WTC11 (cell line): ENCODE results near the gene DLG5. TPM values are rescaled to one million over a fixed set of nuclear protein-coding genes. Genes with fewer than 3 reads are reported as not detected.
A peak's percentile ranks its signal among the peaks of the same experiment; 100 is the strongest.

Experiments used
- ATAC-seq: fragments of 200-7000 bp; cut with Tn5 transposase; 2 replicates; pipeline ENCODE4 v1.10.0; 2021; ENCODE audit warnings: mild to moderate bottlenecking, moderate library complexity
- CTCF ChIA-PET: fragments of 300-600 bp; sonication (Branson Sonifier 250); formaldehyde crosslinking; loops from one replicate; lab custom pipeline; 2021; ENCODE audit warnings: antibody characterized with exemption; lab: Charles Lee
- POLR2A ChIA-PET: fragments of 350-600 bp; sonication (Branson Sonifier 250); formaldehyde crosslinking; loops from one replicate; lab custom pipeline; 2021; ENCODE audit warnings: antibody characterized with exemption; lab: Charles Lee
- DNase-seq: peaks from one replicate; pipeline ENCODE4 v3.0.0; 2021; ENCODE audit warnings: low spot score
- H3K27ac Mint-ChIP-seq: 2 replicates; pipeline ENCODE4 v1.8.0; 2021; ENCODE audit warnings: mixed read lengths
- H3K27me3 Mint-ChIP-seq: 2 replicates; pipeline ENCODE4 v1.8.0; 2021; ENCODE audit warnings: low read depth, mild to moderate bottlenecking, moderate library complexity, mixed read lengths
- H3K36me3 Mint-ChIP-seq: 2 replicates; pipeline ENCODE4 v1.8.0; 2021; ENCODE audit warnings: mixed read lengths
- H3K4me1 Mint-ChIP-seq: 2 replicates; pipeline ENCODE4 v1.8.0; 2022; ENCODE audit warnings: mixed read lengths
- H3K4me3 Mint-ChIP-seq: 2 replicates; pipeline ENCODE4 v1.8.0; 2021; ENCODE audit warnings: mild to moderate bottlenecking, moderate library complexity, mixed read lengths
- H3K9me3 Mint-ChIP-seq: 2 replicates; pipeline ENCODE4 v1.8.0; 2021; ENCODE audit warnings: mixed read lengths
- ATF1 ChIP-seq: sonication (generic); formaldehyde crosslinking; IDR thresholded peaks from 2 replicates; pipeline ENCODE4 v1.8.1; 2023; ENCODE audit warnings: mild to moderate bottlenecking, moderate library complexity, missing genetic modification reagents
- E2F4 ChIP-seq: sonication (generic); formaldehyde crosslinking; IDR thresholded peaks from 2 replicates; pipeline ENCODE4 v1.8.1; 2022; ENCODE audit warnings: low read depth, mild to moderate bottlenecking, moderate library complexity, missing genetic modification reagents, borderline replicate concordance
- FOXP1 ChIP-seq: sonication (generic); formaldehyde crosslinking; IDR thresholded peaks from 2 replicates; pipeline ENCODE4 v1.8.0; 2022; ENCODE audit warnings: missing genetic modification reagents, mild to moderate bottlenecking, moderate library complexity, borderline replicate concordance
- KAT7 ChIP-seq: sonication (generic); formaldehyde crosslinking; IDR thresholded peaks from 2 replicates; pipeline ENCODE4 v1.8.1; 2023; ENCODE audit warnings: missing genetic modification reagents, mild to moderate bottlenecking, borderline replicate concordance
- NFE2L1 ChIP-seq: sonication (generic); formaldehyde crosslinking; IDR thresholded peaks from 2 replicates; pipeline ENCODE4 v1.8.1; 2023; ENCODE audit warnings: missing genetic modification reagents
- SOX15 ChIP-seq: fragments of 250-450 bp; sonication (Bioruptor Pico); IDR thresholded peaks from 2 replicates; pipeline ENCODE4 v1.9.0; 2021; ENCODE audit warnings: mild to moderate bottlenecking
- SP1 ChIP-seq: sonication (generic); formaldehyde crosslinking; conservative IDR thresholded peaks from 2 replicates; pipeline ENCODE4 v1.8.1; 2022; ENCODE audit warnings: missing genetic modification reagents
- TCF7 ChIP-seq: sonication (generic); formaldehyde crosslinking; IDR thresholded peaks from 2 replicates; pipeline ENCODE4 v1.8.0; 2022; ENCODE audit warnings: mild to moderate bottlenecking, low read depth, missing genetic modification reagents, moderate library complexity
- ZNF232 ChIP-seq: sonication (generic); formaldehyde crosslinking; IDR thresholded peaks from 2 replicates; pipeline ENCODE4 v1.8.0; 2022; ENCODE audit warnings: mild to moderate bottlenecking, missing genetic modification reagents
- ZNF263 ChIP-seq: sonication (generic); formaldehyde crosslinking; IDR thresholded peaks from 2 replicates; pipeline ENCODE4 v1.8.1; 2022; ENCODE audit warnings: low read depth, mild to moderate bottlenecking, moderate library complexity, missing genetic modification reagents
- ZNF416 ChIP-seq: fragments of 250-450 bp; sonication (Bioruptor Pico); IDR thresholded peaks from 2 replicates; pipeline ENCODE4 v1.9.0; 2021; ENCODE audit warnings: mild to moderate bottlenecking, inconsistent platforms
- ZNF423 ChIP-seq: fragments of 250-450 bp; sonication (Bioruptor Pico); IDR thresholded peaks from 2 replicates; pipeline ENCODE4 v2.1.2; 2022; ENCODE audit warnings: mild to moderate bottlenecking, moderate library complexity
- ZNF671 ChIP-seq: fragments of 250-450 bp; sonication (Bioruptor Pico); IDR thresholded peaks from 2 replicates; pipeline ENCODE4 v1.8.0; 2021; ENCODE audit warnings: mild to moderate bottlenecking
- total RNA-seq: library from RNA; stranded (reverse); gene quantifications from 3 replicates; pipeline ENCODE4 v1.2.3, GENCODE V29; 2021
- TF ChIP-seq, protein P1 (sequence below): fragments of 200-600 bp; IDR thresholded peaks from 2 replicates; pipeline ENCODE4 v1.8.0; 2022; ENCODE audit warnings: antibody characterized with exemption
- TF ChIP-seq, protein P2 (sequence below): sonication (generic); formaldehyde crosslinking; IDR thresholded peaks from 2 replicates; pipeline ENCODE4 v1.8.0; 2022; ENCODE audit warnings: missing genetic modification reagents
- TF ChIP-seq, protein P3 (sequence below): fragments of 250-450 bp; sonication (Bioruptor Pico); IDR thresholded peaks from 2 replicates; pipeline ENCODE4 v2.1.2; 2022; ENCODE audit warnings: mild to moderate bottlenecking, moderate library complexity
- TF ChIP-seq, protein P4 (sequence below): sonication (generic); formaldehyde crosslinking; conservative IDR thresholded peaks from 2 replicates; pipeline ENCODE4 v1.8.1; 2023; ENCODE audit warnings: mild to moderate bottlenecking, low read depth, missing genetic modification reagents, moderate library complexity
- TF ChIP-seq, protein P5 (sequence below): fragments of 250-450 bp; sonication (Bioruptor Pico); IDR thresholded peaks from 2 replicates; pipeline ENCODE4 v1.9.0; 2021; ENCODE audit warnings: mild to moderate bottlenecking, borderline replicate concordance

Gene DLG5
- total RNA-seq, 1 experiment from 2014 or later: 65.5 TPM

DNA sequence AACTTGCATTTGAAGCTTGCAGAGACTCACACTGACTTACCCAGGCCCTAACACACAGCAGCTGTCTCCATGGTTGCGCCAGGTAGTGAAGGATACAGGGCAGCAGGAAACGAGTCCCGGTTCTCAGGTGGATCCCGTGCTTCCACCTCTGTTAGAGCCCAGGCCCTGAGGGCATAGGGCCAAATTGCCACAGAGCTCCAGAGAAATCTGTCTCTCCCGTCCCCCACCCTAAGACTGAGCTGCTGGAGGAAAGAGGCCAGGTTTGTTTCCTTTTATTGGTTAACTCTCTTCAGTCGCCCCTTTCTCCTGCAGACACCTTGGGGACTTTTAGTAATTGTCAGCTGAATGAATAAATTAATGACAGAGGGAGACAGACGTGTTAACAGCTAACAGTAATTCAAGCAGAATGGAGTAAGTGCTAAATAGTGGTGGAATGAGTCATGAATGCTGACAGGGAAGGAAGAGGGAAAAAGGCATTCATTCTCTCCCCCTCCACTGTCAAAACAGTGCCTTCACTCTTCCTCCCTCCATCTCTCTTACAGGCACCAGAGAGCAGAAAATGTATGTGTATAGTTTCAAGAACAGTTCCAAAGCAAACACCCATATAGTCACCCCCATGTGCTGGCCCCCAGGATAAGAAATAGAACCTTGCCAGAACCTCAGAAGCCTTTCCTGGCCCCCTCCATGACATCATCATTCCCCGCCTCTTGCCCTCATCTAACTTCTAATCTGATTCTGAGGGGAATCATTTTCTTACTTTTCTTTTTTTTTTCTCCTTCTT lies 16.8 kb upstream of the DLG5 start:
- Mint-ChIP-seq H3K4me1 (peaks cover 32% of the 10 kb centered on the region), H3K36me3 (no peaks in the 10 kb centered on the region), H3K4me3 (no peak overlapping the region), H3K27me3 (peaks cover 3% of the 10 kb centered on the region), H3K9me3 (no peaks in the 10 kb centered on the region), H3K27ac (peak overlapping the region; percentile 57)
- POLR2A ChIA-PET: no interaction called here
- ATAC-seq (peak; percentile 88), DNase-seq (no peak)
- TF ChIP-seq ZNF423 (no peak), FOXP1 (CRISPR knock-in tag) (no peak)
- TF ChIP-seq, protein P1, sequence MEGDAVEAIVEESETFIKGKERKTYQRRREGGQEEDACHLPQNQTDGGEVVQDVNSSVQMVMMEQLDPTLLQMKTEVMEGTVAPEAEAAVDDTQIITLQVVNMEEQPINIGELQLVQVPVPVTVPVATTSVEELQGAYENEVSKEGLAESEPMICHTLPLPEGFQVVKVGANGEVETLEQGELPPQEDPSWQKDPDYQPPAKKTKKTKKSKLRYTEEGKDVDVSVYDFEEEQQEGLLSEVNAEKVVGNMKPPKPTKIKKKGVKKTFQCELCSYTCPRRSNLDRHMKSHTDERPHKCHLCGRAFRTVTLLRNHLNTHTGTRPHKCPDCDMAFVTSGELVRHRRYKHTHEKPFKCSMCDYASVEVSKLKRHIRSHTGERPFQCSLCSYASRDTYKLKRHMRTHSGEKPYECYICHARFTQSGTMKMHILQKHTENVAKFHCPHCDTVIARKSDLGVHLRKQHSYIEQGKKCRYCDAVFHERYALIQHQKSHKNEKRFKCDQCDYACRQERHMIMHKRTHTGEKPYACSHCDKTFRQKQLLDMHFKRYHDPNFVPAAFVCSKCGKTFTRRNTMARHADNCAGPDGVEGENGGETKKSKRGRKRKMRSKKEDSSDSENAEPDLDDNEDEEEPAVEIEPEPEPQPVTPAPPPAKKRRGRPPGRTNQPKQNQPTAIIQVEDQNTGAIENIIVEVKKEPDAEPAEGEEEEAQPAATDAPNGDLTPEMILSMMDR: no peak
- CTCF ChIA-PET: interaction anchor here (1.3 kb wide), 1 partner anchor 31 kb away, joined by 9 read pairs; no protein-coding TSS in a partner anchor

- ATAC-seq (no peak), DNase-seq (no peak)
- ChIA-PET CTCF (interaction anchor here (0.6 kb wide), 1 partner anchor 1719 kb away, joined by 3 read pairs; no protein-coding TSS in a partner anchor), POLR2A (no interaction called here)
- no peak overlapping the region for H3K4me3 Mint-ChIP-seq
- no peaks in the 10 kb centered on the region for H3K9me3 Mint-ChIP-seq
- peaks cover 3% of the 10 kb centered on the region for H3K27me3 Mint-ChIP-seq
- H3K36me3 Mint-ChIP-seq: no peaks in the 10 kb centered on the region
- peak overlapping the region; percentile 87; the same call in 1 of the 2 replicates for H3K27ac Mint-ChIP-seq
- H3K4me1 Mint-ChIP-seq: peaks cover 38% of the 10 kb centered on the region
- TF ChIP-seq, protein P2, sequence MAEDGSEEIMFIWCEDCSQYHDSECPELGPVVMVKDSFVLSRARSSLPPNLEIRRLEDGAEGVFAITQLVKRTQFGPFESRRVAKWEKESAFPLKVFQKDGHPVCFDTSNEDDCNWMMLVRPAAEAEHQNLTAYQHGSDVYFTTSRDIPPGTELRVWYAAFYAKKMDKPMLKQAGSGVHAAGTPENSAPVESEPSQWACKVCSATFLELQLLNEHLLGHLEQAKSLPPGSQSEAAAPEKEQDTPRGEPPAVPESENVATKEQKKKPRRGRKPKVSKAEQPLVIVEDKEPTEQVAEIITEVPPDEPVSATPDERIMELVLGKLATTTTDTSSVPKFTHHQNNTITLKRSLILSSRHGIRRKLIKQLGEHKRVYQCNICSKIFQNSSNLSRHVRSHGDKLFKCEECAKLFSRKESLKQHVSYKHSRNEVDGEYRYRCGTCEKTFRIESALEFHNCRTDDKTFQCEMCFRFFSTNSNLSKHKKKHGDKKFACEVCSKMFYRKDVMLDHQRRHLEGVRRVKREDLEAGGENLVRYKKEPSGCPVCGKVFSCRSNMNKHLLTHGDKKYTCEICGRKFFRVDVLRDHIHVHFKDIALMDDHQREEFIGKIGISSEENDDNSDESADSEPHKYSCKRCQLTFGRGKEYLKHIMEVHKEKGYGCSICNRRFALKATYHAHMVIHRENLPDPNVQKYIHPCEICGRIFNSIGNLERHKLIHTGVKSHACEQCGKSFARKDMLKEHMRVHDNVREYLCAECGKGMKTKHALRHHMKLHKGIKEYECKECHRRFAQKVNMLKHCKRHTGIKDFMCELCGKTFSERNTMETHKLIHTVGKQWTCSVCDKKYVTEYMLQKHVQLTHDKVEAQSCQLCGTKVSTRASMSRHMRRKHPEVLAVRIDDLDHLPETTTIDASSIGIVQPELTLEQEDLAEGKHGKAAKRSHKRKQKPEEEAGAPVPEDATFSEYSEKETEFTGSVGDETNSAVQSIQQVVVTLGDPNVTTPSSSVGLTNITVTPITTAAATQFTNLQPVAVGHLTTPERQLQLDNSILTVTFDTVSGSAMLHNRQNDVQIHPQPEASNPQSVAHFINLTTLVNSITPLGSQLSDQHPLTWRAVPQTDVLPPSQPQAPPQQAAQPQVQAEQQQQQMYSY (CRISPR knock-in tag): no peak
- TF ChIP-seq KAT7 (CRISPR knock-in tag) (no peak), NFE2L1 (CRISPR knock-in tag) (no peak), ATF1 (CRISPR knock-in tag) (no peak), TCF7 (no peak), ZNF671 (CRISPR knock-in tag) (no peak), SP1 (CRISPR knock-in tag) (no peak), E2F4 (CRISPR knock-in tag) (no peak), ZNF416 (CRISPR knock-in tag) (no peak), SOX15 (CRISPR knock-in tag) (no peak), ZNF263 (CRISPR knock-in tag) (no peak), ZNF232 (CRISPR knock-in tag) (no peak)
- TF ChIP-seq, protein P3, sequence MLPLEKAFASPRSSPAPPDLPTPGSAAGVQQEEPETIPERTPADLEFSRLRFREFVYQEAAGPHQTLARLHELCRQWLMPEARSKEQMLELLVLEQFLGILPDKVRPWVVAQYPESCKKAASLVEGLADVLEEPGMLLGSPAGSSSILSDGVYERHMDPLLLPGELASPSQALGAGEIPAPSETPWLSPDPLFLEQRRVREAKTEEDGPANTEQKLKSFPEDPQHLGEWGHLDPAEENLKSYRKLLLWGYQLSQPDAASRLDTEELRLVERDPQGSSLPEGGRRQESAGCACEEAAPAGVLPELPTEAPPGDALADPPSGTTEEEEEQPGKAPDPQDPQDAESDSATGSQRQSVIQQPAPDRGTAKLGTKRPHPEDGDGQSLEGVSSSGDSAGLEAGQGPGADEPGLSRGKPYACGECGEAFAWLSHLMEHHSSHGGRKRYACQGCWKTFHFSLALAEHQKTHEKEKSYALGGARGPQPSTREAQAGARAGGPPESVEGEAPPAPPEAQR (CRISPR knock-in tag): no peak
- TF ChIP-seq, protein P4, sequence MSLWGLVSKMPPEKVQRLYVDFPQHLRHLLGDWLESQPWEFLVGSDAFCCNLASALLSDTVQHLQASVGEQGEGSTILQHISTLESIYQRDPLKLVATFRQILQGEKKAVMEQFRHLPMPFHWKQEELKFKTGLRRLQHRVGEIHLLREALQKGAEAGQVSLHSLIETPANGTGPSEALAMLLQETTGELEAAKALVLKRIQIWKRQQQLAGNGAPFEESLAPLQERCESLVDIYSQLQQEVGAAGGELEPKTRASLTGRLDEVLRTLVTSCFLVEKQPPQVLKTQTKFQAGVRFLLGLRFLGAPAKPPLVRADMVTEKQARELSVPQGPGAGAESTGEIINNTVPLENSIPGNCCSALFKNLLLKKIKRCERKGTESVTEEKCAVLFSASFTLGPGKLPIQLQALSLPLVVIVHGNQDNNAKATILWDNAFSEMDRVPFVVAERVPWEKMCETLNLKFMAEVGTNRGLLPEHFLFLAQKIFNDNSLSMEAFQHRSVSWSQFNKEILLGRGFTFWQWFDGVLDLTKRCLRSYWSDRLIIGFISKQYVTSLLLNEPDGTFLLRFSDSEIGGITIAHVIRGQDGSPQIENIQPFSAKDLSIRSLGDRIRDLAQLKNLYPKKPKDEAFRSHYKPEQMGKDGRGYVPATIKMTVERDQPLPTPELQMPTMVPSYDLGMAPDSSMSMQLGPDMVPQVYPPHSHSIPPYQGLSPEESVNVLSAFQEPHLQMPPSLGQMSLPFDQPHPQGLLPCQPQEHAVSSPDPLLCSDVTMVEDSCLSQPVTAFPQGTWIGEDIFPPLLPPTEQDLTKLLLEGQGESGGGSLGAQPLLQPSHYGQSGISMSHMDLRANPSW (CRISPR knock-in tag): no peak
- TF ChIP-seq, protein P5, sequence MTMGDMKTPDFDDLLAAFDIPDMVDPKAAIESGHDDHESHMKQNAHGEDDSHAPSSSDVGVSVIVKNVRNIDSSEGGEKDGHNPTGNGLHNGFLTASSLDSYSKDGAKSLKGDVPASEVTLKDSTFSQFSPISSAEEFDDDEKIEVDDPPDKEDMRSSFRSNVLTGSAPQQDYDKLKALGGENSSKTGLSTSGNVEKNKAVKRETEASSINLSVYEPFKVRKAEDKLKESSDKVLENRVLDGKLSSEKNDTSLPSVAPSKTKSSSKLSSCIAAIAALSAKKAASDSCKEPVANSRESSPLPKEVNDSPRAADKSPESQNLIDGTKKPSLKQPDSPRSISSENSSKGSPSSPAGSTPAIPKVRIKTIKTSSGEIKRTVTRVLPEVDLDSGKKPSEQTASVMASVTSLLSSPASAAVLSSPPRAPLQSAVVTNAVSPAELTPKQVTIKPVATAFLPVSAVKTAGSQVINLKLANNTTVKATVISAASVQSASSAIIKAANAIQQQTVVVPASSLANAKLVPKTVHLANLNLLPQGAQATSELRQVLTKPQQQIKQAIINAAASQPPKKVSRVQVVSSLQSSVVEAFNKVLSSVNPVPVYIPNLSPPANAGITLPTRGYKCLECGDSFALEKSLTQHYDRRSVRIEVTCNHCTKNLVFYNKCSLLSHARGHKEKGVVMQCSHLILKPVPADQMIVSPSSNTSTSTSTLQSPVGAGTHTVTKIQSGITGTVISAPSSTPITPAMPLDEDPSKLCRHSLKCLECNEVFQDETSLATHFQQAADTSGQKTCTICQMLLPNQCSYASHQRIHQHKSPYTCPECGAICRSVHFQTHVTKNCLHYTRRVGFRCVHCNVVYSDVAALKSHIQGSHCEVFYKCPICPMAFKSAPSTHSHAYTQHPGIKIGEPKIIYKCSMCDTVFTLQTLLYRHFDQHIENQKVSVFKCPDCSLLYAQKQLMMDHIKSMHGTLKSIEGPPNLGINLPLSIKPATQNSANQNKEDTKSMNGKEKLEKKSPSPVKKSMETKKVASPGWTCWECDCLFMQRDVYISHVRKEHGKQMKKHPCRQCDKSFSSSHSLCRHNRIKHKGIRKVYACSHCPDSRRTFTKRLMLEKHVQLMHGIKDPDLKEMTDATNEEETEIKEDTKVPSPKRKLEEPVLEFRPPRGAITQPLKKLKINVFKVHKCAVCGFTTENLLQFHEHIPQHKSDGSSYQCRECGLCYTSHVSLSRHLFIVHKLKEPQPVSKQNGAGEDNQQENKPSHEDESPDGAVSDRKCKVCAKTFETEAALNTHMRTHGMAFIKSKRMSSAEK (CRISPR knock-in tag): no peak
These were observed 15.2 kb upstream of the DLG5 start for GRCh38 chr10:77941790-77942189.
